Activated CD4-positive, alpha-beta T cell treated with anti-CD3 and anti-CD28 coated beads for 36 hours (primary cell): Measurements from ENCODE around the gene RALA. TPM values are rescaled to one million over a fixed set of nuclear protein-coding genes. Genes with fewer than 3 reads are reported as not detected.

Source experiments
- ATAC-seq: fragments of 200-7000 bp; cut with Tn5 transposase; one replicate; pipeline ENCODE4 v1.10.0; 2021; ENCODE audit warnings: mild to moderate bottlenecking, moderate library complexity
- CTCF ChIA-PET: fragments of 350-600 bp; sonication (Branson Sonifier 250); formaldehyde crosslinking; loops from one replicate; lab custom pipeline; 2021; ENCODE audit warnings: antibody characterized with exemption; lab: Charles Lee
- POLR2A ChIA-PET: fragments of 350-600 bp; sonication (Branson Sonifier 250); formaldehyde crosslinking; loops from one replicate; lab custom pipeline; 2021; ENCODE audit warnings: antibody characterized with exemption, inconsistent platforms; lab: Charles Lee
- DNase-seq: peaks from one replicate; pipeline ENCODE4 v3.0.0-alpha.2; 2020
- H3K27ac Mint-ChIP-seq: one replicate; pipeline ENCODE4 v1.8.0; 2021; ENCODE audit warnings: mixed read lengths
- H3K27me3 Mint-ChIP-seq: one replicate; pipeline ENCODE4 v1.8.0; 2021; ENCODE audit warnings: mixed read lengths
- H3K36me3 Mint-ChIP-seq: one replicate; pipeline ENCODE4 v1.8.0; 2021; ENCODE audit warnings: low read depth, mixed read lengths
- H3K4me1 Mint-ChIP-seq: one replicate; pipeline ENCODE4 v1.8.0; 2021; ENCODE audit warnings: mixed read lengths
- H3K4me3 Mint-ChIP-seq: one replicate; pipeline ENCODE4 v1.8.0; 2021; ENCODE audit warnings: mild to moderate bottlenecking, moderate library complexity, mixed read lengths
- H3K9me3 Mint-ChIP-seq: one replicate; pipeline ENCODE4 v1.8.0; 2021; ENCODE audit warnings: low read depth, mixed read lengths
- intact Hi-C, 2 experiments: fragments of 100-400 bp; cut with DNase I in 1 of 2; cut with micrococcal nuclease in 1 of 2; formaldehyde crosslinking; loops; one replicate each; pipeline versions ENCODE4 v1.14.2 to v1.15.1; 2022 to 2024; cut with DNase I, micrococcal nuclease
- total RNA-seq, 2 experiments: library from RNA; stranded (reverse); gene quantifications; one replicate each; pipeline ENCODE4 v1.2.3, GENCODE V29; 2021

Gene RALA
- total RNA-seq, result 10 to 100 TPM; 30.7 to 33.7 TPM

GRCh38 chr7:39623047-39623731 lies at the start of gene RALA:
TSS of gene RALA (plus strand) at chr7:39623572. CDS start at chr7:39686668, 63,096 bp downstream.
- intact Hi-C loops, result loop anchor here (1.0 to 2.0 kb wide), 10 partner anchors 31 to 512 kb away; partner anchors contain the start of genes MPLKIP (in 2 of the 2), SUGCT (in 1 of the 2) and YAE1 (in 1 of the 2)
- Mint-ChIP-seq H3K27me3 (no peaks in the 10 kb centered on the region), H3K4me3 (peak within 1 kb of the TSS; percentile 87), H3K27ac (peak within 1 kb of the TSS; percentile 91), H3K36me3 (peaks cover 7% of the 10 kb centered on the region), H3K9me3 (no peaks in the 10 kb centered on the region), H3K4me1 (peaks cover 43% of the 10 kb centered on the region)
- POLR2A ChIA-PET, result interaction anchor here (0.7 to 1.3 kb wide), 4 partner anchors 66 to 113 kb away, joined by 3 to 4 read pairs (median 3); no protein-coding TSS in a partner anchor
- peak; percentile 95 for DNase-seq
- CTCF ChIA-PET, result interaction anchor here (0.7 to 5.5 kb wide), 7 partner anchors 11 to 749 kb away, joined by 3 to 56 read pairs (median 4); no protein-coding TSS in a partner anchor
- ATAC-seq, result peak; percentile 95

GRCh38 chr7:39574673-39575349 lies 48.6 kb upstream of the RALA start:
- Mint-ChIP-seq H3K36me3 (peaks cover 16% of the 10 kb centered on the region), H3K27me3 (no peaks in the 10 kb centered on the region), H3K27ac (no peak overlapping the region), H3K9me3 (no peaks in the 10 kb centered on the region), H3K4me1 (no peaks in the 10 kb centered on the region), H3K4me3 (no peak overlapping the region)
- DNase-seq (no peak), ATAC-seq (no peak)
- intact Hi-C loops, result no loop called here
- CTCF ChIA-PET, result interaction anchor here (0.7 to 11.3 kb wide), 2 partner anchors 19 to 167 kb away, joined by 3 to 388 read pairs; no protein-coding TSS in a partner anchor
- POLR2A ChIA-PET, result no interaction called here

- Mint-ChIP-seq H3K4me3 (no peak overlapping the region), H3K36me3 (peaks cover 8% of the 10 kb centered on the region), H3K4me1 (peaks cover 8% of the 10 kb centered on the region), H3K27me3 (no peaks in the 10 kb centered on the region), H3K27ac (no peak overlapping the region), H3K9me3 (no peaks in the 10 kb centered on the region)
- DNase-seq, result no peak
- POLR2A ChIA-PET, result interaction anchor here (0.7 kb wide), 1 partner anchor 173 kb away, joined by 6 read pairs; no protein-coding TSS in a partner anchor
- CTCF ChIA-PET, result interaction anchor here (0.7 to 11.3 kb wide), 5 partner anchors 10 to 476 kb away, joined by 3 to 388 read pairs (median 19); partner anchors contain the start of gene YAE1
- intact Hi-C loops, result no loop called here
- ATAC-seq, result no peak
Measured at GRCh38 chr7:39577229-39577874, 46.0 kb upstream of the RALA start.

- H3K27ac Mint-ChIP-seq, result peak overlapping the region; percentile 72
- no peaks in the 10 kb centered on the region for H3K9me3 Mint-ChIP-seq
Measured at GRCh38 chr7:39580149-39580874, 43.1 kb upstream of the RALA start.

GRCh38 chr7:39582536-39582935 lies 40.8 kb upstream of the RALA start:
- ChIA-PET POLR2A (no interaction called here), CTCF (interaction anchor here (0.8 to 11.3 kb wide), 10 partner anchors 13 to 469 kb away, joined by 3 to 388 read pairs (median 4); partner anchors contain the start of gene RALA)
- intact Hi-C loops, result no loop called here
- DNase-seq (no peak), ATAC-seq (no peak)
- peaks cover 2% of the 10 kb centered on the region for H3K36me3 Mint-ChIP-seq
- H3K4me1 Mint-ChIP-seq, result peaks cover 11% of the 10 kb centered on the region
- no peak overlapping the region for H3K4me3 Mint-ChIP-seq
- no peak overlapping the region for H3K27ac Mint-ChIP-seq
- H3K9me3 Mint-ChIP-seq, result no peaks in the 10 kb centered on the region
- no peaks in the 10 kb centered on the region for H3K27me3 Mint-ChIP-seq

More at GRCh38 chr7:39580149-39580874, 43.1 kb upstream of the RALA start:
- DNase-seq, result peak; percentile 85
- H3K4me1 Mint-ChIP-seq, result peaks cover 11% of the 10 kb centered on the region
- ATAC-seq, result peak; percentile 94
- peaks cover 4% of the 10 kb centered on the region for H3K36me3 Mint-ChIP-seq
- intact Hi-C loops, result loop anchor here (1.0 to 2.0 kb wide), 6 partner anchors 42 to 472 kb away; partner anchors contain the start of gene RALA (in 1 of the 2)
- H3K4me3 Mint-ChIP-seq, result no peak overlapping the region
- ChIA-PET POLR2A (interaction anchor here (0.6 to 1.0 kb wide), 3 partner anchors 13 to 372 kb away, joined by 3 read pairs; no protein-coding TSS in a partner anchor), CTCF (interaction anchor here (0.5 to 11.3 kb wide), 55 partner anchors 9 to 474 kb away, joined by 3 to 388 read pairs (median 4); partner anchors contain the start of genes RALA and YAE1)
- H3K27me3 Mint-ChIP-seq, result no peaks in the 10 kb centered on the region

- H3K4me3 Mint-ChIP-seq, result no peak overlapping the region
- no peak overlapping the region for H3K27ac Mint-ChIP-seq
- no peaks in the 10 kb centered on the region for H3K27me3 Mint-ChIP-seq
- H3K4me1 Mint-ChIP-seq, result peaks cover 11% of the 10 kb centered on the region
- intact Hi-C loops, result no loop called here
- ATAC-seq, result no peak
- CTCF ChIA-PET, result interaction anchor here (0.7 to 11.3 kb wide), 3 partner anchors 39 to 177 kb away, joined by 3 to 388 read pairs (median 56); partner anchors contain the start of gene RALA
- peaks cover 2% of the 10 kb centered on the region for H3K36me3 Mint-ChIP-seq
- POLR2A ChIA-PET, result no interaction called here
- H3K9me3 Mint-ChIP-seq, result no peaks in the 10 kb centered on the region
- DNase-seq, result no peak
Measured at GRCh38 chr7:39583539-39583938, 39.8 kb upstream of the RALA start.

GRCh38 chr7:39587393-39587792 lies 36.0 kb upstream of the RALA start:
- Mint-ChIP-seq H3K36me3 (no peaks in the 10 kb centered on the region), H3K27ac (no peak overlapping the region), H3K4me3 (no peak overlapping the region), H3K9me3 (peaks cover 2% of the 10 kb centered on the region), H3K27me3 (no peaks in the 10 kb centered on the region), H3K4me1 (peaks cover 31% of the 10 kb centered on the region)
- intact Hi-C loops, result no loop called here
- ChIA-PET POLR2A (no interaction called here), CTCF (interaction anchor here (0.6 to 3.3 kb wide), 3 partner anchors 8 to 165 kb away, joined by 4 to 46 read pairs (median 6); no protein-coding TSS in a partner anchor)
- ATAC-seq (no peak), DNase-seq (no peak)

- Mint-ChIP-seq H3K27ac (no peak overlapping the region), H3K4me1 (peaks cover 36% of the 10 kb centered on the region), H3K9me3 (peaks cover 2% of the 10 kb centered on the region), H3K4me3 (no peak overlapping the region), H3K36me3 (no peaks in the 10 kb centered on the region), H3K27me3 (no peaks in the 10 kb centered on the region)
- no peak for ATAC-seq
- ChIA-PET POLR2A (no interaction called here), CTCF (interaction anchor here (0.8 to 3.3 kb wide), 5 partner anchors 9 to 156 kb away, joined by 4 to 46 read pairs (median 7); no protein-coding TSS in a partner anchor)
- no peak for DNase-seq
- intact Hi-C loops, result loop anchor here (2.0 kb wide), 3 partner anchors 20 to 362 kb away; partner anchors contain the start of gene CDK13 (in 1 of the 2)
Measured at GRCh38 chr7:39588416-39588815, 35.0 kb upstream of the RALA start.

- H3K4me1 Mint-ChIP-seq, result peaks cover 36% of the 10 kb centered on the region
- ChIA-PET CTCF (interaction anchor here (0.6 to 3.3 kb wide), 12 partner anchors 10 to 463 kb away, joined by 3 to 46 read pairs (median 3); partner anchors contain the start of gene RALA), POLR2A (interaction anchor here (0.7 kb wide), 1 partner anchor 457 kb away, joined by 3 read pairs; no protein-coding TSS in a partner anchor)
- peak overlapping the region; percentile 43 for H3K27ac Mint-ChIP-seq
- peaks cover 2% of the 10 kb centered on the region for H3K9me3 Mint-ChIP-seq
- peak; percentile 84 for DNase-seq
- peak; percentile 85 for ATAC-seq
- H3K27me3 Mint-ChIP-seq, result no peaks in the 10 kb centered on the region
- H3K36me3 Mint-ChIP-seq, result no peaks in the 10 kb centered on the region
- peak overlapping the region; percentile 30 for H3K4me3 Mint-ChIP-seq
- intact Hi-C loops, result loop anchor here (1.0 to 2.0 kb wide), 6 partner anchors 19 to 361 kb away; partner anchors contain the start of genes CDK13 (in 1 of the 2) and RALA (in 1 of the 2)
Measured at GRCh38 chr7:39589323-39590111, 33.9 kb upstream of the RALA start.
